Activated naive CD4-positive, alpha-beta T cell treated with Interleukin-2 at 50 U/mL for 16 hours (primary cell): ENCODE measurements around the gene C17orf78.
"Not testable (repeated sequence)": the region's sequence is repeated elsewhere in the genome, so short reads cannot be mapped to it uniquely, and the experiment has no call there.

ENCODE experiments used
- DNase-seq: peaks from one replicate; pipeline ENCODE4 v3.0.0-alpha.2; 2020

Gene C17orf78

DNA sequence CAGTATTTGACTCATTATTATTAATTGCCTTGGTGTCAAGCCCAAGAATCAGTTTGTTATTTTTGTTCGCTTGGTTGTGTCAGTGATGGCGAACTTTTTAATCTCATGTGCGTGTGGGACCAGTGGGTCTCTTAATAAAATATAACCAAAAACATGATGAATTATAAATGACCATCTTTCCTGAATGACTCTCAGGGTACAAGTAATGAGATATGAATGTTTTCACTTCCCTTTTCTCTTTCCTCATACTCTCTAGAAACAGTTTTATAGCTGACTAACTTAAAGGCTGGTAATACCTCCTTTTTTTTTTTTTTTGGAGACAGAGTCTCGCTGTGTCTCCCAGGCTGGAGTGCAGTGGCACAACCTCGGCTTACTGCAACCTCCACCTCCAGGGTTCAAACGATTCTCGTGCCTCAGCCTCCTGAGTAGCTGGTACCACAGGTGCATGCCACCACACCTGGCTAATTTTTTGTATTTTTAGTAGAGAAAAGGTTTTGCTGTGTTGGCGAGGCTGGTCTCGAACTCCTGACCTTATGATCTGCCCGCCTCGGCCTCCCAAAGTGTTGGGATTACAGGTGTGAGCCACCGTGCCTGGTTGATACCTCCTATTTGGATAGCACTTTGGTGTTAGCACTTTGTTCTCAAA is 65.7 kb downstream of the C17orf78 start:
- not testable (repeated sequence) for DNase-seq
